Stomach (tissue), 4 donors: ENCODE results near the gene NAALADL2.

Source experiments
- EP300 ChIP-seq: sonication (generic); formaldehyde crosslinking; IDR thresholded peaks from one replicate; pipeline ENCODE4 v1.6.1; 2017; ENCODE audit warnings: antibody characterized with exemption
- POLR2A ChIP-seq, 4 donors: fragments of 450-650 bp; IDR thresholded peaks; one replicate each; pipeline ENCODE4 v1.6.1; 2016; ENCODE audit warnings: antibody characterized with exemption in 4 of 4, control low read depth in 2 of 4, mild to moderate bottlenecking in 1 of 4, moderate library complexity in 1 of 4
- TF ChIP-seq, protein P1 (sequence below), 7 experiments: fragments of 450-650 bp in 4 of 7; fragments of 200-600 bp in 3 of 7; sonication (generic) in 3 of 7; IDR thresholded peaks; one replicate each; pipeline ENCODE4 v1.5.1; 2016 to 2019; ENCODE audit warnings: antibody characterized with exemption in 7 of 7, control low read depth in 2 of 7, mild to moderate bottlenecking in 1 of 7

DNA sequence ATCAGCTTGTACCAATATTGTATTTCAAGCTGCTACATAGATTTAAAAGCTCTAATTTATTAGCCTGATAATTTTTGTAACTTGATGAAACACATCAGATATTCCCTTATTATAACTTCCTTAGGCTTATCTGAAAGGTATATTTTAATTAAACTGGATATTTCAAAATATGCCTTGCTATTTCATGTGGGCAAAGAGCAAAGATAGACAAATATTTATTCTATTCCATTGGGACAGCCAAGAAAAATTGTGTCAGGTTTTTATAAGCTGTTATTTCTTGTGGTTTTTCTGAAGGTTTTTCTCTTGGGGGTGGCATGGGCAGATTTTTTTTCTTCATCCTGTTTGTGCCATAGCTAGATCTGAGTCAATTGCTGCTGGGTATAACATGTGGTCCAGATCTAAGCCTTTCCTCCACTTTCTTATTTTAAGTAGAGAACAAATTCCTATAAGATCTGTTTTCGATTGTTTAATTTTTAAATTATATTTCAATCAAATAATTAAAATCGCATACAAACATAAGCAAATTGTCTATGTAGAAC is 249.5 kb downstream of the NAALADL2 start:
- TF ChIP-seq, protein P1, sequence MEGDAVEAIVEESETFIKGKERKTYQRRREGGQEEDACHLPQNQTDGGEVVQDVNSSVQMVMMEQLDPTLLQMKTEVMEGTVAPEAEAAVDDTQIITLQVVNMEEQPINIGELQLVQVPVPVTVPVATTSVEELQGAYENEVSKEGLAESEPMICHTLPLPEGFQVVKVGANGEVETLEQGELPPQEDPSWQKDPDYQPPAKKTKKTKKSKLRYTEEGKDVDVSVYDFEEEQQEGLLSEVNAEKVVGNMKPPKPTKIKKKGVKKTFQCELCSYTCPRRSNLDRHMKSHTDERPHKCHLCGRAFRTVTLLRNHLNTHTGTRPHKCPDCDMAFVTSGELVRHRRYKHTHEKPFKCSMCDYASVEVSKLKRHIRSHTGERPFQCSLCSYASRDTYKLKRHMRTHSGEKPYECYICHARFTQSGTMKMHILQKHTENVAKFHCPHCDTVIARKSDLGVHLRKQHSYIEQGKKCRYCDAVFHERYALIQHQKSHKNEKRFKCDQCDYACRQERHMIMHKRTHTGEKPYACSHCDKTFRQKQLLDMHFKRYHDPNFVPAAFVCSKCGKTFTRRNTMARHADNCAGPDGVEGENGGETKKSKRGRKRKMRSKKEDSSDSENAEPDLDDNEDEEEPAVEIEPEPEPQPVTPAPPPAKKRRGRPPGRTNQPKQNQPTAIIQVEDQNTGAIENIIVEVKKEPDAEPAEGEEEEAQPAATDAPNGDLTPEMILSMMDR (IDR thresholded peaks at IDR 0.05): no peak
- TF ChIP-seq POLR2A (IDR thresholded peaks at IDR 0.05) (no peak), EP300 (no peak)
